ENCODE data around the gene VAPA.

DNA sequence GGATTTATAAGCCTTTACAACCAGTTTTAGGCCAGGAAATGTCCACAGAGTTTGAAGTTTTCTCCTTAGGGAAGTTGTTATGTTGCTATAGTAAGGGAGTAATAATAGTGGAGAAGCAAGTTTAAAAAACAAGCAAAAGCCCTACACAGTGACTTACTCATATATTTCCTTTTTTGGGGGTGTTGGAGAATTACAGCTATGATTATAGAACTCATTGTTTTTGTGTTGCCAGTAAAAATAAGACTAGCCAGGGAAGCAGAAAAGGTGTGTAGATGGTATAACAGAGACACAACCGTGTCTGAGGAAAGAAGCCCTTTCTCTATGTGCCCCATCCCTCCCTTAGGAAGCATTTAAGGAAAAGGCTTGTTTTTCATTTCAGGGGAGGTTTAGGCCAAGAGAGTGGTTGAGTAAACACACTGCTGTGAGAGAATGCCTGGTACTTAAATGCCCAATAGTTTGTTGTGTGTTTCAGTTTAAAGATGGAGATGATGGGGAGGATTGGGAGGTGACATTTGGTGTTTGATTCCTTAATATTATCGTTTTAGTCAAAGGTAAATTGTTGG, 2.3 kb downstream of the VAPA start:
- TF ChIP-seq CTCF (IDR thresholded peaks at IDR 0.05) (no peak), POLR2AphosphoS5 (IDR thresholded peaks at IDR 0.05) (no peak), POLR2A (IDR thresholded peaks at IDR 0.05) (no peak)

Data from suprapubic skin (tissue), 4 donors.